Measurements from ENCODE around the gene HMGB1. TPM values are rescaled to one million over a fixed set of nuclear protein-coding genes. Genes with fewer than 3 reads are reported as not detected.

HMGB1 gene
- polyA plus RNA-seq, 2 of the 4 experiments (the other 2 are of a cell fraction) = 353 to 641 TPM

GRCh38 chr13:30496147-30496546 lies 30.4 kb upstream of the HMGB1 start:
- Histone ChIP-seq H3K4me2 (no peak overlapping the region), H3K4me1 (no peaks in the 10 kb centered on the region), H3K27ac (no peak overlapping the region), H3K4me3 (no peak overlapping the region), H3K9me3 (no peaks in the 10 kb centered on the region)
- ChIA-PET CTCF (no interaction called here), POLR2A (no interaction called here)
- 83% methylated on average over 2 of the region's 2 CpGs for WGBS (ENCODE audit: missing lambda C conversion rate)
- ATAC-seq (no peak), DNase-seq (ENCODE audit: low read depth in 1 of 2, low spot score in 1 of 2) (no peak), FAIRE-seq (no peak)
- no peak for TF ChIP-seq ZSCAN20 (CRISPR knock-in tag; IDR thresholded peaks at IDR 0.05)
- TF ChIP-seq FOXS1 (CRISPR knock-in tag; IDR thresholded peaks at IDR 0.05) = no peak
- TF ChIP-seq EP300 (IDR thresholded peaks at IDR 0.05) = no peak
- no peak for TF ChIP-seq HMGXB4 (CRISPR knock-in tag; IDR thresholded peaks at IDR 0.05; ENCODE audit: borderline replicate concordance)
- no peak for TF ChIP-seq MAX (IDR thresholded peaks at IDR 0.05)

GRCh38 chr13:30495746-30496145 lies 30.0 kb upstream of the HMGB1 start:
- FAIRE-seq (no peak), ATAC-seq (no peak), DNase-seq (ENCODE audit: low read depth in 1 of 2, low spot score in 1 of 2) (no peak)
- Histone ChIP-seq H3K4me1 (no peaks in the 10 kb centered on the region), H3K9me3 (no peaks in the 10 kb centered on the region), H3K4me2 (no peak overlapping the region), H3K27ac (no peak overlapping the region), H3K4me3 (no peak overlapping the region)
- ChIA-PET POLR2A (no interaction called here), CTCF (no interaction called here)
- WGBS (ENCODE audit: missing lambda C conversion rate) = 68% methylated on average over 2 of the region's 2 CpGs
- TF ChIP-seq CBX8 (IDR thresholded peaks at IDR 0.05) (no peak), MYC (IDR thresholded peaks at IDR 0.05; ENCODE audit: borderline replicate concordance, low read length) (no peak), CHD2 (IDR thresholded peaks at IDR 0.05; ENCODE audit: low read length, partially characterized antibody) (no peak), KDM5A (IDR thresholded peaks at IDR 0.05) (no peak), HEYL (CRISPR knock-in tag; IDR thresholded peaks at IDR 0.05) (no peak), FOSL2 (IDR thresholded peaks at IDR 0.05) (no peak), FOSL2 (CRISPR knock-in tag; IDR thresholded peaks at IDR 0.05) (no peak), RAD21 (conservative IDR thresholded peaks at IDR 0.05 in 1 of 2, IDR thresholded peaks at IDR 0.05 in 1 of 2) (no peak), HOXB5 (CRISPR knock-in tag; IDR thresholded peaks at IDR 0.05) (no peak)

DNA sequence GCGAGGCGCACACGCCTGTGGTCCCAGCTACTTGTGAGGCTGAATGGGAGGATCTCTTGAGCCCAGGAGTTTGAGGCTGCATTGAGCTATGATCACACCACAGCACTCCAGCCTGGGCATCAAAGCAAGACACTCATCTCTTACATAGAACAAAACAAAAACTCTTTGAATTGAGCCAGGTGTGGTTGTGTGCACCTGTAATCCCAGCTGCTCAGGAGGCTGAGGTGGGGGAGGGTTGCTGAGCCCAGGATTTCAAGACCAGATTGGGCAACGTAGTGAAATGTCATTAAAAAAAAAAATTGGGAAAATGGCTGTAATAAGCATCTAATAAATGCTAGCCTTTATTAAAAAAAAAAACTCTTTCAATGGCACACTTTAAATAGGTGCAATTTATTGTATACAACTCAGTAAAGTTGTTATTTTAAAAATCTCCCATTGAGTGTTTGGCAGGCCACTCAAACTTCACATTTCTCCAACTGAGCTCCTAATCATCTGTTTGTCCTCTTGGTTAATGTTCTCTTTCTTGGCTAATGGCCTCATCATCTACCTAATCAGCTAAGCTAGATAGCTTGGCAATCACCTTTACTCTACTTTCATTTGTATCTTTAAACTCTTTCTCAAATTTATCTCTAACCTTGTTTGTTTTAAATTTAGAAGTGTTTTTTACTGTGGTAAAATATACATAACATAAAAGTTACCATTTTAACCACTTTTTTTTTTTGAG lies 28.1 kb upstream of the HMGB1 start:
- Histone ChIP-seq H3K9me3 (no peaks in the 10 kb centered on the region), H3K27ac (no peak overlapping the region), H3K4me3 (no peak overlapping the region), H3K4me2 (no peak overlapping the region), H3K4me1 (no peaks in the 10 kb centered on the region)
- ChIA-PET CTCF (no interaction called here), POLR2A (no interaction called here)
- ATAC-seq (no peak), FAIRE-seq (no peak), DNase-seq (ENCODE audit: low read depth in 1 of 2, low spot score in 1 of 2) (no peak)
- TF ChIP-seq HMGXB4 (CRISPR knock-in tag; IDR thresholded peaks at IDR 0.05; ENCODE audit: borderline replicate concordance) = no peak
- no peak for TF ChIP-seq CHD4 (IDR thresholded peaks at IDR 0.05; ENCODE audit: borderline replicate concordance)
- TF ChIP-seq CBX8 (IDR thresholded peaks at IDR 0.05) = no peak
- no peak for TF ChIP-seq POLR2AphosphoS2 (conservative IDR thresholded peaks at IDR 0.05; ENCODE audit: low read length)
- no peak for TF ChIP-seq ZSCAN20 (CRISPR knock-in tag; IDR thresholded peaks at IDR 0.05)
- TF ChIP-seq, protein P1, sequence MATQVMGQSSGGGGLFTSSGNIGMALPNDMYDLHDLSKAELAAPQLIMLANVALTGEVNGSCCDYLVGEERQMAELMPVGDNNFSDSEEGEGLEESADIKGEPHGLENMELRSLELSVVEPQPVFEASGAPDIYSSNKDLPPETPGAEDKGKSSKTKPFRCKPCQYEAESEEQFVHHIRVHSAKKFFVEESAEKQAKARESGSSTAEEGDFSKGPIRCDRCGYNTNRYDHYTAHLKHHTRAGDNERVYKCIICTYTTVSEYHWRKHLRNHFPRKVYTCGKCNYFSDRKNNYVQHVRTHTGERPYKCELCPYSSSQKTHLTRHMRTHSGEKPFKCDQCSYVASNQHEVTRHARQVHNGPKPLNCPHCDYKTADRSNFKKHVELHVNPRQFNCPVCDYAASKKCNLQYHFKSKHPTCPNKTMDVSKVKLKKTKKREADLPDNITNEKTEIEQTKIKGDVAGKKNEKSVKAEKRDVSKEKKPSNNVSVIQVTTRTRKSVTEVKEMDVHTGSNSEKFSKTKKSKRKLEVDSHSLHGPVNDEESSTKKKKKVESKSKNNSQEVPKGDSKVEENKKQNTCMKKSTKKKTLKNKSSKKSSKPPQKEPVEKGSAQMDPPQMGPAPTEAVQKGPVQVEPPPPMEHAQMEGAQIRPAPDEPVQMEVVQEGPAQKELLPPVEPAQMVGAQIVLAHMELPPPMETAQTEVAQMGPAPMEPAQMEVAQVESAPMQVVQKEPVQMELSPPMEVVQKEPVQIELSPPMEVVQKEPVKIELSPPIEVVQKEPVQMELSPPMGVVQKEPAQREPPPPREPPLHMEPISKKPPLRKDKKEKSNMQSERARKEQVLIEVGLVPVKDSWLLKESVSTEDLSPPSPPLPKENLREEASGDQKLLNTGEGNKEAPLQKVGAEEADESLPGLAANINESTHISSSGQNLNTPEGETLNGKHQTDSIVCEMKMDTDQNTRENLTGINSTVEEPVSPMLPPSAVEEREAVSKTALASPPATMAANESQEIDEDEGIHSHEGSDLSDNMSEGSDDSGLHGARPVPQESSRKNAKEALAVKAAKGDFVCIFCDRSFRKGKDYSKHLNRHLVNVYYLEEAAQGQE (IDR thresholded peaks at IDR 0.05) = no peak
- TF ChIP-seq MAZ (IDR thresholded peaks at IDR 0.05; ENCODE audit: borderline replicate concordance, low read depth, low read length) = no peak
- TF ChIP-seq, protein P2, sequence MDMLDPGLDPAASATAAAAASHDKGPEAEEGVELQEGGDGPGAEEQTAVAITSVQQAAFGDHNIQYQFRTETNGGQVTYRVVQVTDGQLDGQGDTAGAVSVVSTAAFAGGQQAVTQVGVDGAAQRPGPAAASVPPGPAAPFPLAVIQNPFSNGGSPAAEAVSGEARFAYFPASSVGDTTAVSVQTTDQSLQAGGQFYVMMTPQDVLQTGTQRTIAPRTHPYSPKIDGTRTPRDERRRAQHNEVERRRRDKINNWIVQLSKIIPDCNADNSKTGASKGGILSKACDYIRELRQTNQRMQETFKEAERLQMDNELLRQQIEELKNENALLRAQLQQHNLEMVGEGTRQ (IDR thresholded peaks at IDR 0.05) = no peak
- no peak for TF ChIP-seq MAFK (IDR thresholded peaks at IDR 0.05; ENCODE audit: partially characterized antibody)
- no peak for TF ChIP-seq GATA3 (IDR thresholded peaks at IDR 0.05; ENCODE audit: borderline replicate concordance)
- TF ChIP-seq HEYL (CRISPR knock-in tag; IDR thresholded peaks at IDR 0.05) = no peak
- TF ChIP-seq ZC3H11A (IDR thresholded peaks at IDR 0.05) = no peak
- TF ChIP-seq FOSL2 (IDR thresholded peaks at IDR 0.05) = no peak
- no peak for TF ChIP-seq FOSL2 (CRISPR knock-in tag; IDR thresholded peaks at IDR 0.05)
- no peak for TF ChIP-seq SREBF2 (IDR thresholded peaks at IDR 0.05)
- TF ChIP-seq NR3C1 (IDR thresholded peaks at IDR 0.05) = no peak
- 80% methylated on average over 4 of the region's 4 CpGs for WGBS (ENCODE audit: missing lambda C conversion rate)
